Activated CD8-positive, alpha-beta memory T cell treated with anti-CD3 and anti-CD28 coated beads, Interleukin-2, amount 50 U/mL, for 1 hour (primary cell): Measurements from ENCODE around the gene LRRC8C.

Experiments
- DNase-seq: peaks from one replicate; pipeline ENCODE4 v3.0.0-alpha.2; 2020; ENCODE audit errors: extremely low read depth

The LRRC8C gene

GRCh38 chr1:89633248-89633799 lies 404 bp downstream of the LRRC8C start:
- DNase-seq: no peak

DNA sequence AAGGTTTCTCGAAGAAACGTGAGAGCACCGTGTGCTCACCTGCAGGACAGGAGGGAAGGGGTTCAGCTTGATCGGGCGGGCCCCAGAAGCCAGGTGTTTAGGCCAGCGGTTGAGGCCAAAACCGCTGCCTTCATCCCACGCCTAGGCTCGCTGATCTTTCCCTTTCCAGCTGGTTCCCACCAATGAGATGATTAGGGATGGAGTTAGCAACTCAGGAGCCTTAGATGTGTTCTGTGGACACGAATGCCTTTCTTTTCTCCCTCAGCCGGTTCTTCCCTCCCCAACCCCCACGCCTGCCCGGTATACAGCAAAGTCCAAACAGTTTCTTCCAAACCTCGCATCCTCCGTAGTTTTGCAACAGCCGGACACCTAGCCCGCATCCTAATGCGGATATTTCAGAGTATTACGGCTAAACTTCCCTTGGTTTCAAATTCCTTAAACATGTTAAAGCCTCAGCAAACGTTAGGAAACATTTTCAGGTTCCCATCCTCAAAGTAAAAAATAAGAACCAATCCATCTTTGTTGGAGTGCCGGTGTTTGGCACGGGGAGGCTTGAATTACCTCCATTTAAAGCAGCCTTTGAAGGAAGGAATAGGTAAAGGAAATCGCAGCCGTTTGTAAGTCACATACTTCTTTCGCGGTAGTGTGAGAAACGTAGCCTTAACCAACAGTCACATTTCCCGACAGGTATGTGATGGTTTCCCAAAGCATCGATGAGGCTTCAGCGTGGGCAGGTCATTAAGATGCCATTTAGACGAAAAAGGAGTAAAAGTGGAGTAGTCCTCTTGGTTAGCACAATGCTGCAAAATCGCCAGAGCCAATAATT lies 1.1 kb downstream of the LRRC8C start:
- no peak for DNase-seq

DNA sequence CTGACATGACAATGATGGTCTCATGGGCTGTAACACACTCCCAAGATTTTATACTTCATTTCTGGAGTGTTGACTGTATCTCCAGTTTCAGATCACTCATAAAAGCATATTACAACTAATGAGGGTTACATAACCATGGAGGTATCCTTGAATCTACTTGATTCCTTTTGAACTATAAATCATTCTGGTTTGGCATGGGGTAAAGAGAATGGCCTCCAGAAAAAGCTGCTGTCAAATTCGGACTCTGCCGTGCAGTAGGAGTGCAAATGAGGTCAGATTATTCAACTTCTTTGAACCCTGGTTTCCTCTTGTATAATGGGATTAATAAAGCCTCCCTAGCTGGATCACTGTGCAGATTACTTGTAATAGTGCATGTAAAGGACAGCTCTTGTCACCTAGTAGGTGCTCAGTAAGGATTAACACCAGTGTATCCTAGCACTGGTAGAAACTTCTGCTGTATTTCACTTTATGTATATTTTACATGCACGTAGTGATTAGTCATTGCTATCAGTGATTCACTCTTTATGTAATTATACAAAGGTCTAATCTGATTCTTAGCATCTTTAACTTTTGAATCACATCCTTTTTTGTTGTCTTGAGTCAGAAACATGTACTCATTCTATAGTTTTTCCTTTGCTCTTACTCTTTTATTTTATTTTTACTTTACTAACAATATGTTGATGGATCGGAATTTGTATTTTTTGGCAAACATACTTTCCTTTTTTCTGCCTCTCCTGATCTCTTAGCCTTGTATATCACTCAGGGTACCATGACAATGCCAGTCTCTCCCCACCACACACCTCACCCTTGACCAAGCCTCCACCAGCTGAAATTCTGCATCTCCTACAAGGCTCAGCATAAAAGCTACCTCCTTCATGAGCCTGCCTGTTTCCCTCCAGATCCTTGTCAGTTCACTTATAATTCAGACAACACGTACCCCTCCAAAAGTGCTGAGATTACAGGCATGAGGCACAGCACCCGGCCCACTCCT lies 3.2 kb downstream of the LRRC8C start:
- no peak for DNase-seq

- no peak for DNase-seq
Observed at GRCh38 chr1:89637496-89637895, 4.6 kb downstream of the LRRC8C start.

- no peak for DNase-seq
Observed at GRCh38 chr1:89640440-89640839, 7.5 kb downstream of the LRRC8C start.

- DNase-seq: no peak
Observed at GRCh38 chr1:89641781-89642180, 8.9 kb downstream of the LRRC8C start.

- DNase-seq: no peak
Observed at GRCh38 chr1:89643577-89643976, 10.7 kb downstream of the LRRC8C start.

DNA sequence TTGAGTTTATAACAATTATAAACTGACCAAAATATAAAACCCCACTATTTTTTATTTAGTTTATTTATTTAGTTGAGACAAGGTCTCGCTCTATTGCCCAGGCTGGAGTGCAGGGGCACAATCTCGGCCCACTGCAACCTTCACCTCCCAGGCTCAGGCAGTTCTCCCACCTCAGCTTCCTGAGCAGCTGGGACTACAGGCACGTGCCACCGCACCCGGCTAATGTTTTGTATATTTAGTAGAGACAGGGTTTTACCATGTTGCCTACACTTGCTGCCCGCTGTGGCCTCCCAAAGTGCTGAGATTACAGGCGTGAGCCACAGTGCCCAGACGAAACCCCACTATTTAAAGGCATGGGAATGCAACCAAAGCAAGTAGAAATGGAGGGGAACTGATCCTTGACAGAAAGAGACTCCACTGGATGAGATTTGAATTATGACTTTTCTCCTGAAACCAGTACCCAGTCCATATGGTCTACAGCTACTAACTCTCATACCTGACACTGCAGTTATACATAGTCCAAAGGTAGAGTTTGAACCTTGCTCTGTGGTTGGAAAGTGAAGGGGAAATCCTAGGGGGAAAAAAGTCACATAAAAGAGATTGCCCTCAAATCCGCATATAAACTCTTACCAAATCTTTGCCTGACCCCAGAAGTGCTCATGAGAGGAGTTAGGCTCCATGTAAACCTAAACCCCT lies 11.3 kb downstream of the LRRC8C start:
- DNase-seq: no peak

GRCh38 chr1:89646259-89646658 lies 13.3 kb downstream of the LRRC8C start:
- DNase-seq: no peak

GRCh38 chr1:89649783-89650182 lies 16.9 kb downstream of the LRRC8C start:
- DNase-seq: no peak

- no peak for DNase-seq
Observed at GRCh38 chr1:89652373-89652772, 19.5 kb downstream of the LRRC8C start.

GRCh38 chr1:89657886-89658285 lies 25.0 kb downstream of the LRRC8C start:
- no peak for DNase-seq

DNA sequence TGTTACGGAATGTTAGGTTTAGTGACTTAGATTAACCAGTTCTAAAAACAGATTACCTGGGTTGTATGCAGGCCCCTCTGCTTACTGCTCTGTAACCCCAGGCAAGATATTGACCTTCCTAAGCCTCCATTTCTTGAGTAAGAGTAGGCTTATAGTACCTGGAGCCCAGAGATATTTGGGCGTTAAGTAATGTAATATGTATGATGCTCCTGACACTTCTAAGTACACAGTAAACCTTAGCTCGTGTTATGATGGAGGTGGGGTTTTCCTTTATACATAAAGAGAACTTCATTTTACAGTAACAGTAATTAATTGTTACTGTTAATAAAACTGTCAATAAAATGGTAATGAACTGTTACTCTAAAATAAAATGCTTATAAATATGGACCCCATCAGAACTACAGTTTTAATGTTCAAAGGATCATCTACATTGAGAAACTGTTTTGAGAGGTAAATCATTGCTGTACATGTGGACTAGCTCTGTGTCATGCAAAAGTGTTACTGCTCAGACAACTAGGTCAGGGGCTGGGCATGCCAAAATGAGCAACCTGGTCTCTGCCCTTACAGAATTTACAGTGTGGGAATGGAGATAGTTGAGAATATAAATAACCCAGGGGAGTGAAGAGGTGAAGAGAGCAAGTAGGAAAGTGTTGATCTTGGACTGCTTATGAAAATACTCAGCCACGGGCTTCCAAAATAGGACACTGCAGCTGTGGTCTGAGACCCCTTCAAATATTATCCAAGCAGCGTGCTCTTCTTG lies 26.6 kb downstream of the LRRC8C start:
- no peak for DNase-seq

- DNase-seq: no peak
Observed at GRCh38 chr1:89660224-89661061, 27.5 kb downstream of the LRRC8C start.

- DNase-seq: no peak
Observed at GRCh38 chr1:89665941-89666340, 33.0 kb downstream of the LRRC8C start.

GRCh38 chr1:89666640-89667039 lies 33.7 kb downstream of the LRRC8C start:
- no peak for DNase-seq

DNA sequence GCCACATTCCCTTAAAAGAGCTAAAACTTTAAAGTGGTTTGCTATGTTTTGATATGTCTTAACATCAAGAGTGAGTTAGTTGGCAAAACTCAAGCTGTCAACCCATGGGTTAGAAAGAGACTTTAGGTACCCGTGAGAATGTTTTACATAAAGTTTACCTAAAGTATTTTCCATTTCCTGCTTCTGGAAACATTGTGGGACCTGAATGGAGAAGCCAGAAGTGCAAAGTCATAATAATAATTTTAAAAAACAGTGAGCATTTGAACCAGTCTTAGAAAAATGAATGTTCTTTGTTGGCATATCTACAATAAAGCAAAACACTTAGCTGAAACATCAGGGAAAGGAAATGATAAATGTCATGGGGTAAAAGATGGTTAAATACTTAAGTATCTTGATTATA lies 34.8 kb downstream of the LRRC8C start:
- no peak for DNase-seq

DNA sequence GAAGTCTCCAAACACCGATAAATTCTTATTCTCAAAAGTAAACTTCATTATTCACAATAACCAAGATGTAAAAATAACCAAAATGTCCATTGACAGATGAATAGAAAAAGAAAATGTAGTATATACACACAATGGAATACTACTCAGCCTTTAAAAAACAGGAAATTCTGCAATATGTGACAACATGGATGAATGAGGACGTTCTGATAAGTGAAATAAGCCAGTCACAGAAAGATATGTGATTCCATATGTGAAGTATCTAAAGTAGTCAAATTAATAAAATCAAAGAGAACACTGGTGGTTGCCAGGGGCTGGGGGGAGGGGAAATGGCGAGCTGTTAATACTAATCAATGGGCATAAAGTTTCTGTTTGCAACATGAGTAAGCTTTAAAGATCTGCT lies 36.0 kb downstream of the LRRC8C start:
- no peak for DNase-seq

- no peak for DNase-seq
Observed at GRCh38 chr1:89669441-89669840, 36.5 kb downstream of the LRRC8C start.

DNA sequence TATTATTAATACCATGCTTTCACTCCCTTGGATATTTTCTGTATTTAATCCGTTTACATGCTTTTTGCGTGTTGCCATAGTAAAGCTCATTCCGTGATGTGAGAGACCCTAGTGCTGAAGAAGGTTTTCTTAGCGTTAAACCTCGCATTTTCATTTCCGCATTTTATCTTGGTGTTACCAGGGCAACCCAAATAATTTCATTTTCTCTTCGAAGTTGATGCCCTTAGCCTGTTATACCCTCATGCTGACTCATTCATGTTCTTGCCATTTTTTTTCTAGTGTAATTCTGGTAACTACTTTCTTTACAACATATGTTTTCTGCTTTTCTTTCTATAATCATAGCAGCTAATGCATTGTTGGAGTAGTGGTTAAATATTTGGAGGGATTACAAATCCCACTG lies 37.2 kb downstream of the LRRC8C start:
- no peak for DNase-seq
